Activated CD8-positive, alpha-beta T cell treated with anti-CD3 and anti-CD28 coated beads for 36 hours (primary cell): ENCODE results near the gene VTN. TPM values are rescaled to one million over a fixed set of nuclear protein-coding genes. Genes with fewer than 3 reads are reported as not detected.

Source experiments
- ATAC-seq: fragments of 200-7000 bp; cut with Tn5 transposase; one replicate; pipeline ENCODE4 v1.10.0; 2021; ENCODE audit warnings: mild to moderate bottlenecking, moderate library complexity
- CTCF ChIA-PET: fragments of 350-600 bp; sonication (Branson Sonifier 250); formaldehyde crosslinking; loops from one replicate; lab custom pipeline; 2021; ENCODE audit warnings: antibody characterized with exemption; lab: Charles Lee
- POLR2A ChIA-PET: fragments of 350-600 bp; sonication (Branson Sonifier 250); formaldehyde crosslinking; loops from one replicate; lab custom pipeline; 2021; ENCODE audit warnings: antibody characterized with exemption; lab: Charles Lee
- DNase-seq: peaks from one replicate; pipeline ENCODE4 v3.0.0-alpha.2; 2020
- H3K27ac Mint-ChIP-seq: one replicate; pipeline ENCODE4 v1.8.0; 2021; ENCODE audit warnings: mild to moderate bottlenecking, mixed read lengths
- H3K27me3 Mint-ChIP-seq: one replicate; pipeline ENCODE4 v1.8.0; 2021; ENCODE audit warnings: mixed read lengths
- H3K36me3 Mint-ChIP-seq: one replicate; pipeline ENCODE4 v1.8.0; 2021; ENCODE audit warnings: low read depth, mixed read lengths
- H3K4me1 Mint-ChIP-seq: one replicate; pipeline ENCODE4 v1.8.0; 2021; ENCODE audit warnings: low read depth, mixed read lengths
- H3K4me3 Mint-ChIP-seq: one replicate; pipeline ENCODE4 v1.8.0; 2021; ENCODE audit warnings: mild to moderate bottlenecking, moderate library complexity, mixed read lengths
- H3K9me3 Mint-ChIP-seq: one replicate; pipeline ENCODE4 v1.8.0; 2021; ENCODE audit warnings: mixed read lengths
- CTCF ChIP-seq: fragments of 200-600 bp; IDR thresholded peaks from one replicate; pipeline ENCODE4 v1.8.0; 2022; ENCODE audit warnings: antibody characterized with exemption, mild to moderate bottlenecking
- intact Hi-C: fragments of 100-400 bp; cut with micrococcal nuclease; formaldehyde crosslinking; loops from one replicate; pipeline ENCODE4 v1.10.0; 2022
- total RNA-seq, 2 experiments: library from RNA; stranded (reverse); gene quantifications; one replicate each; pipeline ENCODE4 v1.2.3, GENCODE V29; 2021

VTN gene
- total RNA-seq, 2 experiments from 2014 or later: 0.11 TPM; not detected in 1

- DNase-seq (no peak), ATAC-seq (no peak)
- no peak overlapping the region for H3K4me3 Mint-ChIP-seq
- H3K27ac Mint-ChIP-seq: no peak overlapping the region
- no peaks in the 10 kb centered on the region for H3K27me3 Mint-ChIP-seq
- no peaks in the 10 kb centered on the region for H3K9me3 Mint-ChIP-seq
- peaks cover 20% of the 10 kb centered on the region for H3K4me1 Mint-ChIP-seq
- CTCF ChIA-PET: interaction anchor here (1.5 kb wide), 1 partner anchor 48 kb away, joined by 5 read pairs; no protein-coding TSS in a partner anchor
- no peak for TF ChIP-seq CTCF
- H3K36me3 Mint-ChIP-seq: peaks cover 5% of the 10 kb centered on the region
- intact Hi-C loops: no loop called here
- POLR2A ChIA-PET: interaction anchor here (1.8 to 5.5 kb wide), 3 partner anchors 11 to 15 kb away, joined by 5 to 35 read pairs (median 5); partner anchors contain the start of gene POLDIP2
Measured at GRCh38 chr17:28368915-28369683, 1.0 kb downstream of the VTN start.

DNA sequence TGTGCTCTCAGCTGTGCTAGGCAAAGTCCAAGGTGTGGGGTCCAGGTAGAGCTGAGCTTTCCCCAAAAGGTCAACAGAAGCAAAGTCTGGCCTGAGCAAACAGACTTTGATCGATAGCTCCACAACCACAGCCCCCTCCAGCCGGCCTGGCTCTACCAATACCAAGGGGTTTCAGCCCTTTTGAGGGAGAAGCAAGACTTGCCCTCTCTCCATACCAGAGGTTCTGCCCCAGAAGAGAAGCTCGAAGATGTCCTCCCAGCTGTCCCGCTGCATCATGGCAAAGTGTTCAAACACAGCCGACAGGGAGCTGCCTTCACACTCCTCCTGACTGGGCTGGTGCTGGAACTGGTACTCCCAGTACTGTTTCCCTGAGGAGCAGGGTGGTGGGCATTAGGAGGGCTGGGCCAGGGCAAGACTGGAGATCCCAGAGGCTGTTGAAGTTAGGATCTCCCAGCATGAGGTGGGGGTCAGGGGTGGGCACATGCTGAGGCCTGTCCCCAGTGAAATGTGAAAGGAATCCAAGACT lies 1.7 kb downstream of the VTN start:
- Mint-ChIP-seq H3K36me3 (peaks cover 1% of the 10 kb centered on the region), H3K27me3 (no peaks in the 10 kb centered on the region), H3K4me3 (no peak overlapping the region), H3K4me1 (peaks cover 15% of the 10 kb centered on the region), H3K9me3 (no peaks in the 10 kb centered on the region), H3K27ac (no peak overlapping the region)
- no peak for TF ChIP-seq CTCF
- DNase-seq (no peak), ATAC-seq (no peak)
- ChIA-PET POLR2A (interaction anchor here (2.0 to 5.5 kb wide), 2 partner anchors 11 to 16 kb away, joined by 5 to 35 read pairs; partner anchors contain the start of gene POLDIP2), CTCF (interaction anchor here (0.7 to 1.5 kb wide), 2 partner anchors 10 to 48 kb away, joined by 3 to 5 read pairs; no protein-coding TSS in a partner anchor)
- intact Hi-C loops: no loop called here

DNA sequence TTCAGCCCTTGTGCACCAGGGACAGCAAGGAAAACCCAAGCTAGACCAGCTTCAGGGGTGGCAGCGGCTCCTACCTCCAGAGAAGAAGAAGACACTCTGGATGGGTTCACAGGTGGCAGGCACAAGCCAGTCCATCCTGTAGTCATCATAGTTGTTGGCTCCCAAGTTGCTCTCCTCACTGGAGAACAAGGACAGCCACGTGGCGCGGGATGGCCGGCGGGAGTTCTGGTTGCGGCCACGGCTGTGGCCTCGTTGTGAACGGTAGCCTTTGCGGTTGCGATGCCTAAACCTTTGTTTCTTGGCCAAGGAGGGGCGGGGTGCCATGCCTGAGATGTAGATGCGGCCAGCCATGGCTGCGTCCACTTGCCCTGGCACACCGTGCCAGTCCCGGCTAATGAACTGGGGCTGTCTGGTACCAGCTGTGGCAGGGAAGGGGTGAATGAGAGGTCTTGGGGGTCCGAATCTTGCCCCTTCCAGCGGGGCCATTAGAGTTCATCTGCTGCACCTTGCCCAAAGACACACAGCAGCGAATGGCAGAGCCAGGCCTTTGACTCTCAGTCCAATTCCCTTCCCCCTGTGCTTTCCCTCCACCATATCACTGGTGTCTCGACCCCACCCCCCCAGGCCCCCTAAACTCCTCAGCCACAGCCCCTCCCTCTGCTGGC lies 2.3 kb downstream of the VTN start:
- CTCF ChIA-PET: interaction anchor here (0.6 to 1.5 kb wide), 4 partner anchors 9 to 482 kb away, joined by 3 to 5 read pairs (median 3); no protein-coding TSS in a partner anchor
- TF ChIP-seq CTCF: no peak
- no peaks in the 10 kb centered on the region for H3K27me3 Mint-ChIP-seq

DNA sequence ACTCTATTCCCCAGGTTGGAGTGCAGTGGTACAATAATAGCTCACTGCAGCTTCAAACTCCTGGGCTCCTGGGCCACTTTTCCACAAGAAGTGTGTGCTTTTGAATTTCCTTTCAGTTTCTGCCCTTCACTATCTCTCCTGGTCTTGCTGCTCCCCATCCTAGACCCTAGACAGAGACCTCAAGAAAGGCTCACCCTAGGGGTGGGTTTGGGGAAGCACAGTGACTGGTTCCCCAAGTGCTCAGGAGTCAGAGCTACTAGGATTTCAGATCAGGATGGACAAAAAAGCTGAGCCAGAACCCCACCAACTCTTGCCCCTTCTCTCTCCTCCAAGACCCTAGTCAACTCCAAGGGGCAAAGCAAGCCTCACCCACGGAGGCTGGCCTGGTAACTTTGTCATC lies 3.5 kb downstream of the VTN start:
- Mint-ChIP-seq H3K9me3 (no peaks in the 10 kb centered on the region), H3K27me3 (no peaks in the 10 kb centered on the region), H3K27ac (no peak overlapping the region), H3K36me3 (no peaks in the 10 kb centered on the region), H3K4me1 (peaks cover 8% of the 10 kb centered on the region), H3K4me3 (no peak overlapping the region)
- DNase-seq (no peak), ATAC-seq (no peak)
- CTCF ChIA-PET: interaction anchor here (0.9 to 1.7 kb wide), 3 partner anchors 9 to 50 kb away, joined by 3 to 4 read pairs (median 4); partner anchors contain the start of gene POLDIP2
- intact Hi-C loops: no loop called here
- no peak for TF ChIP-seq CTCF
- POLR2A ChIA-PET: interaction anchor here (1.1 to 5.5 kb wide), 3 partner anchors 9 to 40 kb away, joined by 3 to 35 read pairs (median 8); partner anchors contain the start of genes POLDIP2 and SLC46A1

More for the DNA sequence above, 2.3 kb downstream of the VTN start:
- POLR2A ChIA-PET: interaction anchor here (1.0 to 5.5 kb wide), 3 partner anchors 11 to 50 kb away, joined by 3 to 35 read pairs (median 5); partner anchors contain the start of gene POLDIP2
- no peak overlapping the region for H3K4me3 Mint-ChIP-seq
- no peak overlapping the region for H3K27ac Mint-ChIP-seq
- peaks cover 9% of the 10 kb centered on the region for H3K4me1 Mint-ChIP-seq
- no peaks in the 10 kb centered on the region for H3K36me3 Mint-ChIP-seq
- intact Hi-C loops: no loop called here
- no peaks in the 10 kb centered on the region for H3K9me3 Mint-ChIP-seq
- DNase-seq (no peak), ATAC-seq (no peak)
